ENCODE measurements around the gene PALB2. TPM values are rescaled to one million over a fixed set of nuclear protein-coding genes. Genes with fewer than 3 reads are reported as not detected.

PALB2 gene
- total RNA-seq, 3 donors from 2014 or later = 7.7 to 12.7 (median 11.0) TPM

DNA sequence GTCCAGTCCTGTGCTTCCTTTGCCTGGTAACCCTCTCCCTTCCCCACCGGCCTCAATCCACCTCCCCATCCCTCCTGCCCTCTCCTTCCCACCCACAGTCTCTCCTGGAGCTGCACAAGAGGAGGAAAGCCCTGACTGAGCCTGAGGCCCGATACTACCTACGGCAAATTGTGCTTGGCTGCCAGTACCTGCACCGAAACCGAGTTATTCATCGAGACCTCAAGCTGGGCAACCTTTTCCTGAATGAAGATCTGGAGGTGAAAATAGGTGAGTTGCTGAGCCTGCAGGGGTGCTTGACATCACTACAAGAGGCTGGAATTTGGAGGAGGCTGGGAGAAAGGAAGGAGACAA, 38.9 kb upstream of the PALB2 start:
- H3K4me3 ChIP-seq = no peak overlapping the region
- intact Hi-C loops (cut with DNase I, micrococcal nuclease) = no loop called here
- peaks cover 35% of the 10 kb centered on the region for H3K4me1 ChIP-seq (ENCODE audit: low read depth)
- no peaks in the 10 kb centered on the region for H3K9me3 ChIP-seq
- TF ChIP-seq, protein P1, sequence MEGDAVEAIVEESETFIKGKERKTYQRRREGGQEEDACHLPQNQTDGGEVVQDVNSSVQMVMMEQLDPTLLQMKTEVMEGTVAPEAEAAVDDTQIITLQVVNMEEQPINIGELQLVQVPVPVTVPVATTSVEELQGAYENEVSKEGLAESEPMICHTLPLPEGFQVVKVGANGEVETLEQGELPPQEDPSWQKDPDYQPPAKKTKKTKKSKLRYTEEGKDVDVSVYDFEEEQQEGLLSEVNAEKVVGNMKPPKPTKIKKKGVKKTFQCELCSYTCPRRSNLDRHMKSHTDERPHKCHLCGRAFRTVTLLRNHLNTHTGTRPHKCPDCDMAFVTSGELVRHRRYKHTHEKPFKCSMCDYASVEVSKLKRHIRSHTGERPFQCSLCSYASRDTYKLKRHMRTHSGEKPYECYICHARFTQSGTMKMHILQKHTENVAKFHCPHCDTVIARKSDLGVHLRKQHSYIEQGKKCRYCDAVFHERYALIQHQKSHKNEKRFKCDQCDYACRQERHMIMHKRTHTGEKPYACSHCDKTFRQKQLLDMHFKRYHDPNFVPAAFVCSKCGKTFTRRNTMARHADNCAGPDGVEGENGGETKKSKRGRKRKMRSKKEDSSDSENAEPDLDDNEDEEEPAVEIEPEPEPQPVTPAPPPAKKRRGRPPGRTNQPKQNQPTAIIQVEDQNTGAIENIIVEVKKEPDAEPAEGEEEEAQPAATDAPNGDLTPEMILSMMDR (IDR thresholded peaks at IDR 0.05) = no peak
- no peak for DNase-seq
- no peak for ATAC-seq
- H3K36me3 ChIP-seq (ENCODE audit: low read depth) = no peaks in the 10 kb centered on the region

DNA sequence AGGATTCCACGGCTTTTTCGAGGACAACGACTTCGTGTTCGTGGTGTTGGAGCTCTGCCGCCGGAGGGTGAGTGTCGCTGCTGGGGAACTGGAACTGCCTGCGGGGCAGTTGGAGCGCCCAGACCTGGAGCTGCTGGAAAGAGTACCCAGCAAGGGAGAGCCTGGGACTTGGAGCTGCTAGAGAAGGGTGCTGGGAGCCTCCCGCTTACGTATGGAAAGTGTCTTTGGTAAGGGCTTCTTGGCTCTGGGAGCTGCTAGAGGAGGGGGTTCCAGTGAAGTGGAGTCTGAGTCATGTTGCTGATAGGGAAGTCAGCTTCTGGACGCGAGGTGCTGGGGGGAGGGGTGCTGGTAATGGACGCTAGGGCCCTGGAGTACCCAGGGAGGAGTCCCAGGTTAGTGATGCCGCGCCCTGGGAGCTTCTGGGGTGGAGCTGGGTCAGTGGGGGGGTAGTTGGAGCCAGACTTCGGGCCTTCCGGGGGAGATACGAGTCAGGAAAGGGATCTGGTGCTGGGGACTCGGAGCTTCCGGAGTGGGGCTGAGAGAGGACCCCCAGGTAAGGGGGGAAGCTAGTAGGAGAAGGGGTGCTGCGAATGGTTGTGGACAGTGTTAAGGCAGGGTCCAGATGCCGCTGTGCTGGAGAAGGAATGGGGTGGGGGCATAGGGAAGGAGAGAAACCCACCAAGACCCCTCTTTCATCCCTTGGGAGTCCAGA, 38.3 kb upstream of the PALB2 start:
- DNase-seq (peak; percentile 63 to 79 (median 69)), ATAC-seq (peak; percentile 66)
- H3K4me1 ChIP-seq (ENCODE audit: low read depth) = peaks cover 35% of the 10 kb centered on the region
- intact Hi-C loops (cut with DNase I, micrococcal nuclease) = no loop called here
- no peaks in the 10 kb centered on the region for H3K9me3 ChIP-seq
- TF ChIP-seq, protein P1 (IDR thresholded peaks at IDR 0.05) = no peak
- no peaks in the 10 kb centered on the region for H3K36me3 ChIP-seq (ENCODE audit: low read depth)
- H3K4me3 ChIP-seq = no peak overlapping the region

DNA sequence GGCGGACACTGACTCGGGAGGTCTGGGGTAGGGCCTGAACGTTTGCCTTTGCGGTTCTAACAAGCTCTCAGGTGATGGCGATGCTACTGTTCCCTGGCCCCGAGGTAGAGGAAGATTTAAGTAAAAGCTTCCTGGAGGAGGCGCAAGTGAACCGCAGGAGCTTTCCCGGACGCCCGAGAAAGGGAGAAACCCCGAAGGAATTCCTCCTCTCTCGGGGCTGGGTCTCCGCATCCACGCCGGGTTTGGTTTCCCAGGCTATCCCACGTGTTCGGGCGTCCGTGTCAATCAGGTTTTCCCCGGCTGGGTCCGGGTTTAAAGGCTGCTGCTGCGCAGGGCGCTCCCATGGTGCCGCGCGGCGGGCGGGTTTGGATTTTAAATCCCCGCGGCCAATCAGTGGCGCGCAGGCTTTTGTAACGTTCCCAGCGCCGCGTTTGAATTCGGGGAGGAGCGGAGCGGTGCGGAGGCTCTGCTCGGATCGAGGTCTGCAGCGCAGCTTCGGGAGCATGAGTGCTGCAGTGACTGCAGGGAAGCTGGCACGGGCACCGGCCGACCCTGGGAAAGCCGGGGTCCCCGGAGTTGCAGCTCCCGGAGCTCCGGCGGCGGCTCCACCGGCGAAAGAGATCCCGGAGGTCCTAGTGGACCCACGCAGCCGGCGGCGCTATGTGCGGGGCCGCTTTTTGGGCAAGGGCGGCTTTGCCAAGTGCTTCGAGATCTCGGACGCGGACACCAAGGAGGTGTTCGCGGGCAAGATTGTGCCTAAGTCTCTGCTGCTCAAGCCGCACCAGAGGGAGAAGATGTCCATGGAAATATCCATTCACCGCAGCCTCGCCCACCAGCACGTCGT, 37.5 kb upstream of the PALB2 start, which contains the start of gene PLK1:
TSS of gene PLK1 (plus strand) at position 460 of the 844 bp plus-strand sequence. CDS start at position 504, 44 bp downstream.
- intact Hi-C loops (cut with DNase I, micrococcal nuclease) = no loop called here
- Histone ChIP-seq H3K4me1 (ENCODE audit: low read depth) (peaks cover 35% of the 10 kb centered on the region), H3K4me3 (peak within 1 kb of the TSS; percentile 15), H3K36me3 (ENCODE audit: low read depth) (no peaks in the 10 kb centered on the region), H3K9me3 (no peaks in the 10 kb centered on the region)
- ATAC-seq (peak; percentile 91), DNase-seq (peak; percentile 88 to 90 (median 90))
- TF ChIP-seq, protein P1 (IDR thresholded peaks at IDR 0.05) = no peak

DNA sequence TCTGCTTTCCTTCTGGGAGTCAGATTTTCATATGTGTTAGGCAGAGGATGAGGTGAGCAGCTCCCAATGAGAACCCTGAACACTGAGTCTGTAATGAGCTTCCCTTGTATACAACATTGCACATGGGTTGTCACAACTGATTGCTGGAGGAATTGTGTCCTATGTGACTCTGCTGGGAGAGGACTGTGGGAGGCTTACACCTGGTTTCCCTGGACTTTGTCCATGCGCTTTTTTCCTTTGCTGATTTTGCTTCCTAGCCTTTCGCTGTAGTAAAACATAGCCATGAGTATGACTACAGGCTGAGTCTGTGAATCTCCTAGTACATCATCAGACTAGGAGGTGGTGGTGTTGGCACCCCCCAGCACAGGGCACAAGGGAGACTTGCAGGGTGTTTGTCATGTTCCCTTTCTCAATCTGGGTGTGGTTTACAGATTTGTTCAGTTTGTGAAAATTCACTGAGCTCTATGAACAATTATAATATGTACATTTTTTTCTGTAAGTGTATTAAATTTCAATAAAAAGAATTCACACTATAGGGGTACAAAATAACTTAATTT, 35.9 kb upstream of the PALB2 start:
- Histone ChIP-seq H3K36me3 (ENCODE audit: low read depth) (no peaks in the 10 kb centered on the region), H3K4me1 (ENCODE audit: low read depth) (peaks cover 35% of the 10 kb centered on the region), H3K4me3 (no peak overlapping the region), H3K9me3 (no peaks in the 10 kb centered on the region)
- intact Hi-C loops (cut with DNase I, micrococcal nuclease) = no loop called here
- DNase-seq (no peak), ATAC-seq (peak; percentile 55)
- TF ChIP-seq, protein P1 (IDR thresholded peaks at IDR 0.05) = no peak

DNA sequence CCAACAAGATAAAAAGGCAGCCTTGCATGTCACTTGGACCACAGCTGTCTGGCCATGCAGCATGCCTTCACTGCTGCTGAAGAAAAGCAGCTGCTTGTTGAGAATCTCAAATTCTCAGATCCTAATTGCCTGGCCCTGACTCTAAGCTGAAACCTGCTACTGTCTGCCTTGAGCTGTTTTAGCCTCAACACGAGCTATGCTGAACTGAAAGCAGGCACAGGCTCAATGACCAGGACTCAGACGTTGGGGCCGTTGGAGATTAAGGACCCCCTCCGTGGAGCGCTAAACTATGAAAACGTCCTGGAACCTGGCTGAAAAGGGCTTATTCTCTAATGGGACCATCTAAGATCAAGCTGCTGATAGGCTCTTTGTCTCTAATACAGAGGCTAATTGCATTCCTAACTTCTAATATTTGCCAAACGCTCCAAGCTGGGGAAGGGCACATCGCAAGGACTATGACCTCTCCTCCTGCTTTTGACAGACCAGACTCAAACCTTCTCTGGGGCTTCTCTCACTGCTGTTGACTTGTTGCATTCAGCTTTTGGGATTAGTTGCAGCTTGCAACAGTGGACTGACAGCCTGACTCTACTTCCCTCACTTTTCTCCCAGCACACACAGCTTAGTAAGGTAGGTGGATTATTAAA, 33.0 kb upstream of the PALB2 start:
- intact Hi-C loops (cut with DNase I, micrococcal nuclease) = no loop called here
- no peaks in the 10 kb centered on the region for H3K36me3 ChIP-seq (ENCODE audit: low read depth)
- no peak for ATAC-seq
- H3K9me3 ChIP-seq = no peaks in the 10 kb centered on the region
- TF ChIP-seq, protein P1 (IDR thresholded peaks at IDR 0.05) = no peak
- no peak overlapping the region for H3K4me3 ChIP-seq
- DNase-seq = no peak
- H3K4me1 ChIP-seq (ENCODE audit: low read depth) = peaks cover 23% of the 10 kb centered on the region
